OCI-LY7 (cell line): Measurements from ENCODE around the gene FGF23.

ENCODE experiments used
- EZH2phosphoT487 ChIP-seq: fragments of 200-600 bp; sonication (generic); IDR thresholded peaks from 2 replicates; pipeline ENCODE4 v1.6.1; 2018; ENCODE audit warnings: low read depth, borderline replicate concordance, mild to moderate bottlenecking, mixed run types, antibody characterized with exemption, low read length, moderate library complexity, mixed read lengths
- TF ChIP-seq, protein P1 (sequence below): fragments of 200-600 bp; sonication (generic); conservative IDR thresholded peaks from 2 replicates; pipeline ENCODE4 v1.5.1; 2014; ENCODE audit warnings: mild to moderate bottlenecking, antibody characterized with exemption, low read length, moderate library complexity, mixed read lengths

DNA sequence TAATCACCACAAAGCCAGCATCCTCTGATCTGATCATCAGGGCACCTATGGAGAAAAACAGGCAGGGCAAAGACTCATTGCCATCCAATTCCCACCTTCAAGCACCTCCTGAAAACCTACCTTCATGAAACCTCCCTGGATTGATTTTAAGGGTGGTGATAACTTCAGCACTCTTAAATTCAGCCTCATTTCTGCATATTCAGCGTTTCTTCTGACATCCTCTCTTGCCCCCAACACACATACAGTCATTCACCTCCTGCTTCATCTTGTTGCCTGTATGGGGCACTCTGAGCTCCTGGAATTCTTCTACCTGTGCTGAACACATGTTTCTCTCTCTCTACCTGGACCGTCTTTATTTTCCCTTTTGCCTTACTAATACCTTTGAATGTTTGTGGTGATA lies 6.9 kb downstream of the FGF23 start:
- TF ChIP-seq, protein P1, sequence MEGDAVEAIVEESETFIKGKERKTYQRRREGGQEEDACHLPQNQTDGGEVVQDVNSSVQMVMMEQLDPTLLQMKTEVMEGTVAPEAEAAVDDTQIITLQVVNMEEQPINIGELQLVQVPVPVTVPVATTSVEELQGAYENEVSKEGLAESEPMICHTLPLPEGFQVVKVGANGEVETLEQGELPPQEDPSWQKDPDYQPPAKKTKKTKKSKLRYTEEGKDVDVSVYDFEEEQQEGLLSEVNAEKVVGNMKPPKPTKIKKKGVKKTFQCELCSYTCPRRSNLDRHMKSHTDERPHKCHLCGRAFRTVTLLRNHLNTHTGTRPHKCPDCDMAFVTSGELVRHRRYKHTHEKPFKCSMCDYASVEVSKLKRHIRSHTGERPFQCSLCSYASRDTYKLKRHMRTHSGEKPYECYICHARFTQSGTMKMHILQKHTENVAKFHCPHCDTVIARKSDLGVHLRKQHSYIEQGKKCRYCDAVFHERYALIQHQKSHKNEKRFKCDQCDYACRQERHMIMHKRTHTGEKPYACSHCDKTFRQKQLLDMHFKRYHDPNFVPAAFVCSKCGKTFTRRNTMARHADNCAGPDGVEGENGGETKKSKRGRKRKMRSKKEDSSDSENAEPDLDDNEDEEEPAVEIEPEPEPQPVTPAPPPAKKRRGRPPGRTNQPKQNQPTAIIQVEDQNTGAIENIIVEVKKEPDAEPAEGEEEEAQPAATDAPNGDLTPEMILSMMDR = no peak
- TF ChIP-seq EZH2phosphoT487 = no peak
